GM18858 (cell line): ENCODE results near the gene MTCL3.
"Not testable (repeated sequence)": the region's sequence is repeated elsewhere in the genome, so short reads cannot be mapped to it uniquely, and the experiment has no call there.

Experiments
- ATAC-seq: cut with Tn5 transposase; IDR thresholded peaks from one replicate; pipeline ENCODE4 v1.9.1; 2021; ENCODE audit not compliant: unreplicated experiment

MTCL3 gene

GRCh38 chr6:127436578-127437110 lies 82.5 kb downstream of the MTCL3 start:
- ATAC-seq: no peak

GRCh38 chr6:127435626-127436220 lies 83.4 kb downstream of the MTCL3 start:
- ATAC-seq: no peak

GRCh38 chr6:127434651-127435050 lies 84.5 kb downstream of the MTCL3 start:
- ATAC-seq: no peak

GRCh38 chr6:127428562-127428961 lies 90.6 kb downstream of the MTCL3 start:
- ATAC-seq: not testable (repeated sequence)

- no peak for ATAC-seq
These were observed 95.2 kb downstream of the MTCL3 start for GRCh38 chr6:127423921-127424320.
